ENCODE results near the gene ZNF273.

The ZNF273 gene

DNA sequence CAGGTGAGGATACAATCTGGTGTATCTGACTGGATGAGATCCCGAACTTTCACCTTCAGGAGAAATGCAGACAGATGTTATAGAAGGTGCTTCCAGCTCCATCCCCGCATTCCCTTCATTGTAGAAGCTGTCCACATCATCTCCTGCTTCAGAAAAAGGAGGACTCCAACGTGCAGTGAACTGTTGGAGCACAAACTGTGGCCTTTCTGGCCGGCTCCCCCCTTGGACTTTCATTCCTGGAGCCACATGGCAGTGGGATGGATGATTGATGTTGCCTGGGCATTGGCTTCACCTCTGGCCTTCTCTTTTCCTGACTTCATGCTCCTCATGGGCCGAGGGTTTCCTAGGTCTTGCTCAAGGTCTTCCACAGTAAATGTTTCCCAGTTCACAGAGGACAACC, 29.6 kb upstream of the ZNF273 start:
- no peak for TF ChIP-seq ZNF274 (IDR thresholded peaks at IDR 0.05; ENCODE audit: low read depth, low read length)
- no peak overlapping the region for H3K4me3 ChIP-seq (ENCODE audit: low read length)

DNA sequence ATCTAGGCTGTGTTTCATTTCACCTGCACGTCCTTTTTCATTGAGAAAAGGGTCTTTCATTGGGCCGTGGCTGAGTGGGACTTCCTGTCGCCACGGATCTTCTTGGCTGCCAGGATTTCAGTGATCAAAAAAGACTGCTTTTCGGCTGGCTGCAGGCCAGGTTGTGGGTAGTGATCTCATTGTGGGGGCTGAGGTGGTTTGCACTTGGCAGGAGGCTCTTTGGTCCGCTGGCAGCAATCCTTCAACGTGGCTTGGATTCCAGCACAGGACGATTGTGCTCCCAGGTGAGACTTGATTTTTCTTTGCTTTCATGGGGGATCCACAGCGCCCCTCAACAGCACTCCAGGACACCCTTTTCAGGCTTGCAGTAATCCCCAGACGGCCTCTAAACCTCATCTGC, 29.0 kb upstream of the ZNF273 start:
- TF ChIP-seq ZNF274 (IDR thresholded peaks at IDR 0.05; ENCODE audit: low read depth, low read length) = no peak
- H3K4me3 ChIP-seq (ENCODE audit: low read length) = no peak overlapping the region

DNA sequence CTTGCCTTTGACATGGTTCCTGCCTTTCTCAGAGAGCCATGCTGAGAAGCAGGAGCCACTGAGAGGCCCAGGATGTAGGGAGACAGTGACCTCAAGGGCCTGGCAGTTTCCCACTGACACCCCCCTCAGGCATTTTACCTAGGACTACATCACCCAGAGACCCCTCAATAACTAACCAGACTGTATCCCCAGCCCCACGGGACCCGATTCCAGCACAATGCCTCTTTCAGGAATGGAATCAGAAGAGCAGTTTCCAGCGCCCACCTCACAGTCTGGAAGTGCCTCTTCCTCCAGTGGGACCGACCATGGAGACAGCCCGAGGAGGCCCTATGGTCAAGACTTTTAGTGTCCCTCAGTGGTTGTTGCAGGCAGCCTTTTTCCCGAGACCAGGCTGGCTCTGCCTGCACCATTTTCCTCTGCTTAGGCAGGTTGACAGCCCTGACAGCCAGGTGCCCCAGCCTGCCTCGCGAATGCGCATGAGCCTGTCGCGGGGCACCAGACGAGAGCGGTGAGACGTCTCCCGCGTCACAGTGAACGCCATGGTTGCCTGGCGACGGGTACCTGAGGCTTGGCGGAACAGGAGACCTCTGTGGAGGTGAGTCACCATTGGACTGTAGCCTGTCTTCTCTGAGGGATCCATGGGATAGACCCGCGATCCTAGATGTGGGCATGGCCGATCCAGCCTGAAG, 28.4 kb upstream of the ZNF273 start:
- no peak for TF ChIP-seq ZNF274 (IDR thresholded peaks at IDR 0.05; ENCODE audit: low read depth, low read length)
- no peak overlapping the region for H3K4me3 ChIP-seq (ENCODE audit: low read length)

DNA sequence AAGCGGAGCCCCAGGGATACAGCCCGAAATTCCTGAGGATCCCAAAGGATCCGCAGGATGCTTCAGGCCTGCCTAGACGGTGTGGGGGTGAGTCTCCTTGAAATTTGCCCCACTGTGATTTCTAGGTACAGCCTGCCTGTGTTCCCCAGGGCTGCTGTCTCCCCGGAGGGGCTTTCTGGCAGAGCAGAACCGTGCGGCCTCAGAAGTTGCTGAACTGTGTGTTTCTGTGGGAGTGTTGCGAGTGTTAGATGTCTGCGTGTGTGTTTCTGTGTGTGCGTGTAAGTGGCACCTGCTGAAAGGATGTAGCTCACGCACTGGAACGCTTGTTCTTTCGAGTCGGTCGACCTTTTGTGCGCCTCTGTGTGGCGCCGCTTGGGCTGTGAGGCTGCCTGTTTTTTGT, 27.8 kb upstream of the ZNF273 start:
- H3K4me3 ChIP-seq (ENCODE audit: low read length) = no peak overlapping the region
- no peak for TF ChIP-seq ZNF274 (IDR thresholded peaks at IDR 0.05; ENCODE audit: low read depth, low read length)

DNA sequence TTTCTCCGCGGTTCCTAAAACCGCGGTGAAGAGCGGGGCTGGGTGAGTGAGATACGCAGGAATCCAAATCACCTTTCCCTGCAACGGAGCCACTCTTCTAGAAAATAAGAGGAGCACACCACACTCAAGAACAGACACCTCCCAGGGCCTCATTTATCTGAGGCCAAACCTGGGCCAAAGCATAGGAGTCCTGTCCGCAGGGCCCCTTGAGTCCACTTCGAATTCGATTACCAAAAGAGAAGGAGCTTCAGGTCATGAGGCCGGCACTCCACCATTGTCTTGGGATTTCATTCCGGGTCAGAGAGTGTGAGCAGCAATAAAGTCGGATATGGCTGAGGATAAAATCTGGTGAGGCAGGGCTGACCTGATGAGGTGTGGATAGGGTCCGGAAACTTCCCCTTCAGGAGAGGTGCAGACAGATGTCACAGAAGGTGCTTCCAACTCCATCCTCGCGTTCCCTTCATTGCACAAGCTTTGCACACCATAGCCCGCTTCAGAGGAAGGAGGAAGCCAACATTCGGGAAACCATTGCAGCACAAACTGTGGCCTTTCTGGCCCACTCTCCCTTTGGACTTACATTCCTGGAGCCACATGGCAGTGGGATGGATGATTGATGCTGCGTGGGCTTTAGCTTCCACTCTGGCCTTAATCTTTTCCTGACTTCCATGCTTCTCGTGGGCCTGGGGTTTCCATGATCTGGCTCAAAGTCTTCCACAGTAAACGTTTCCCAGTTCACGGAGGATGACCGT, 27.2 kb upstream of the ZNF273 start:
- no peak for TF ChIP-seq ZNF274 (IDR thresholded peaks at IDR 0.05; ENCODE audit: low read depth, low read length)
- no peak overlapping the region for H3K4me3 ChIP-seq (ENCODE audit: low read length)

DNA sequence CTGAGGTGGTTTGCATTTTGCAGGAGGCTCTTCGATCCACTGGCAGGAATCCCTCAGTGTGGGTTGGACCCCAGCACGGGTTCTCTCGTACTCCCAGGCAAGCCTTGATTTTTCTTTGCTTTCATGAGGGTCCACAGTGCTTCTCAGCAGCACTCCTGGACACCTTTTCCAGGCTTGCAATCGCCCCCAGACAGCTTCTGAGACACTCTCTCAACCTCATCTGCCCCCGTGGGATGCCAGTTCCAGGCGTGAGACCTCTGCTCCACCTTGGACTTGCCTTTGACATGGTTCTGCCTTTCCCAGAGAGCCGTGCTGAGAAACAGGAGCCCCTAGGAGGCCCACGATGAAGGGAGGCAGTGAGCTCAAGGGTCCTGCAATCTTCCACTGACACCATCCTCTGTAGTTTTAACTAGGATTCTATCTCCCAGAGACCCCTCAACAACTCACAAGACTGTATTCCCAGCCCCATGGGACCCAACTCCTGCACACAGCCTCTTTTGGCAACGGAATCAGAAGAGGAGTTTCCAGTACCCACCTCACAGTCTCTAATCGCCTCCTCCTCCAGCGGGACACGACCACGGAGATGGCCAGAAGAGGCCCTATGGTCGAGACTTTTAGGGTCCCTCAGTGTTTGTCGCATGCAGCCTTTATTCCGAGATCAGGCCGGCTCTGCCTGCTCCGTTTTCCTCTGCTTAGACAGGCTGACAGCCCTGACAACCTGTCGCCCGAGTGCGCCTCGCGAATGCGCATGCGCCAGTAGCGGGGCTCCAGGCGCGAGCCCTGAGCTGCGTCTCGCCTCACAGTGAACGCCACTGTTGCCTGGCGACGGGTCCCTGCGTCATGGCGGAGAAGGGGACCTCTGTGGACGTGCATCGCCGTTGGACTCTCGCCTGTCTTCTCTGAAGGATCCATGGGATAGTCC, 26.0 kb upstream of the ZNF273 start:
- H3K4me3 ChIP-seq (ENCODE audit: low read length) = no peak overlapping the region
- TF ChIP-seq ZNF274 (IDR thresholded peaks at IDR 0.05; ENCODE audit: low read depth, low read length) = no peak

DNA sequence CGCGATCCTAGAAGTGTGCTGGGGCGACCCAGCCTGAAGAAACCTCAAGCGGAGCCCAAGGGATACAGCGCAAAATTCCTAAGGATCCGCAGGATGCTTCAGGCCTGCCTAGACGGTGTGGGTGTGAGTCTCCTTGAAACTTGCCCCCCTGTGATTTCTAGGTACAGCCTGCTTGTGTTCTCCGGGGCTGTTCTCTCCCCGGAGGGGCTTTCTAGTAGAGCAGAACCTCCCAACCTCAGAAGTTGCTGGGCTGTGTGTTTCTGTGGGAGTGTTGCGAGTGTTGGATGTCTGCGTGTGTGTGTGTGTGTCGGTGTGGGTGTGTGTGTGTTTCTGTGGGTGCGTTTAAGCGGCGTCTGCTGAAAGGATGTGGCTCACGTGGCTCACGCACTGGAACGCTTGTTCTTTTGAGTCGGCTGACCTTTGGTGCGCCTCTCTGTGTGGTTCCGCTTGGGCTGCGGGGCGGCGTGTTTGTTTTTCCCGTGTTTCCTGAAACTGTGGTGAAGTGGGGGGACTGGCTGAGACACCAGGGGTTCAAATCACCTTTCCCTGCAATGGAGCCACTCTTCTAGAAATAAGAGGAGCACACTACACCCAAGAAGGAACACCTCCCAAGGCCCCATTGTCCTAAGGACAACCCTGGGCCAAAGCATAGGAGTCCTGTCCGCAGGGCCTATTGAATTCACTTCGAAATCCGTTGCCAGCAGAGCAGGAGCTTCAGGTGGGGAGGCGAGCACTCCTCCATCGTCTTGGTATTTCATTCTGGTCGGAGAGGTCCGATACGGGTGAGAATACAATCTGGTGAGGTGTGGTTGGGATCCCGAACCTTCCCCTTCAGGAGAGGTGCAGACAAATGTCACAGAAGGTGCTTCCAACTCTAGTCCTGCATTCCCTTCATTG, 25.1 kb upstream of the ZNF273 start:
- no peak for TF ChIP-seq ZNF274 (IDR thresholded peaks at IDR 0.05; ENCODE audit: low read depth, low read length)
- no peak overlapping the region for H3K4me3 ChIP-seq (ENCODE audit: low read length)

DNA sequence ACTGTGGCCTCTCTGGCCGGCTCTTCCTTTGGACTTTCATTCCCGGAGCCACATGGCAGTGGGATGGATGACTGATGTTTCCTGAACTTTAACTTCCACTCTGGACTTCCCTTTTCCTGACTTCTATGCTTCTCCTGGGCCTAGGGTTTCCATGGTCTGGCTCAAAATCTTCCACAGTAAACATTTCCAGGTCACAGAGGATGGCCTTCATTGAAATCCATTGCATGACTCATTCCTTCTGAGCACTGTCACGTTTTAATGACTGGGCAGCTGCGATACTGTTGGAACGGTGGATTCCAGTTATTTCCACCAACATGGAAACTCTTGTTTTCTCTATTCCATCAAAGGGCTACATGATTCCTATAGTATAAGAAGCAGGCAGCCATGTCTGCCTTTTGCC, 24.4 kb upstream of the ZNF273 start:
- no peak for TF ChIP-seq ZNF274 (IDR thresholded peaks at IDR 0.05; ENCODE audit: low read depth, low read length)
- H3K4me3 ChIP-seq (ENCODE audit: low read length) = no peak overlapping the region

DNA sequence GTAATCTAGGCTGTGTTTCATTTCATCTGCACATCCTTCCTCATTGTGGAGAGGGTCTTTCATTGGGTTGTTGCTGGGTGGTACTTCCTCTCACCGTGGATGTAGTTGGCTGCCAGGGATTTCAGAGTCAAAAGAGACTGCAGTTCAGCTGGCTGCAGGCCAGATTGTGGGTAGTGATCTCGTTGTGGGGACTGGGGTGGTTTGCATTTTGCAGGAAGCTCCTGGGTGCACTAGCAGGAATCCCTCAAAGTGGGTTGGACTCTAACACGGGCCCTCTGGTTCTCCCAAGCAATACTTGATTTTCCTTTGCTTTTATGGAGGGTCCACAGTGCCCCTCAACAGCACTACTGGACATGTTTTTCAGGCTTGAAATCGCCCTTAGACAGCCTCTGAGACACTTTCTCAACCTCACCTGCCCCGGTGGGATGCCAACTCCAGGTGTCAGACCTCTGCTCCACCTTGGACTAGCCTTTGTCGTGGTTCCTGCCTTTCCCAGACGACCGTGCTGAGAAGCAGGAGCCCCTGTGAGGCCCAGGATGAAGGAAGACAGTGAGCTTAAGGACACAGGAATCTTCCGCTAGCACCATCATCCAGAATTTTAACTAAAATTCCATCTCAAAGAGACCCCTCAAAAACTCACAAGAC, 23.9 kb upstream of the ZNF273 start:
- TF ChIP-seq ZNF274 (IDR thresholded peaks at IDR 0.05; ENCODE audit: low read depth, low read length) = no peak
- H3K4me3 ChIP-seq (ENCODE audit: low read length) = no peak overlapping the region

DNA sequence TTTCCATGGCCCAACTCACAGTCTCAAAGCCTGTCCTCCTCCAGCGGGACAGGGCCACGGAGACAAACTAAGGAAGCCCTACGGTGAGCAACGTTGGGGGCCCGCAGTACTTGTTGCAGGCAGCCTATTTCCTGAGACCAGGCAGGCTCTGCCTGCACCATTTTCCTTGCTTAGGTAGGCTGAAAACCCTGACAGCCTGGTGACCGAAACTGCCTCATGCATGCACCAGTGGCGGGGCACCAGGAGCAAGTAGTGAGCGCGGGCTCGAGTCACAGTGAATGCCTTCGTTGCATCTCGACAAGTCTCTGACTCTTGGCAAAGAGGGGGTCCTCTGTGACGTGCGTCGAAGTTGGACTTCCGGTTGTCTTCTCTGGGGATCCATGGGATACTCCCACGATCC, 23.3 kb upstream of the ZNF273 start:
- H3K4me3 ChIP-seq (ENCODE audit: low read length) = no peak overlapping the region
- no peak for TF ChIP-seq ZNF274 (IDR thresholded peaks at IDR 0.05; ENCODE audit: low read depth, low read length)

DNA sequence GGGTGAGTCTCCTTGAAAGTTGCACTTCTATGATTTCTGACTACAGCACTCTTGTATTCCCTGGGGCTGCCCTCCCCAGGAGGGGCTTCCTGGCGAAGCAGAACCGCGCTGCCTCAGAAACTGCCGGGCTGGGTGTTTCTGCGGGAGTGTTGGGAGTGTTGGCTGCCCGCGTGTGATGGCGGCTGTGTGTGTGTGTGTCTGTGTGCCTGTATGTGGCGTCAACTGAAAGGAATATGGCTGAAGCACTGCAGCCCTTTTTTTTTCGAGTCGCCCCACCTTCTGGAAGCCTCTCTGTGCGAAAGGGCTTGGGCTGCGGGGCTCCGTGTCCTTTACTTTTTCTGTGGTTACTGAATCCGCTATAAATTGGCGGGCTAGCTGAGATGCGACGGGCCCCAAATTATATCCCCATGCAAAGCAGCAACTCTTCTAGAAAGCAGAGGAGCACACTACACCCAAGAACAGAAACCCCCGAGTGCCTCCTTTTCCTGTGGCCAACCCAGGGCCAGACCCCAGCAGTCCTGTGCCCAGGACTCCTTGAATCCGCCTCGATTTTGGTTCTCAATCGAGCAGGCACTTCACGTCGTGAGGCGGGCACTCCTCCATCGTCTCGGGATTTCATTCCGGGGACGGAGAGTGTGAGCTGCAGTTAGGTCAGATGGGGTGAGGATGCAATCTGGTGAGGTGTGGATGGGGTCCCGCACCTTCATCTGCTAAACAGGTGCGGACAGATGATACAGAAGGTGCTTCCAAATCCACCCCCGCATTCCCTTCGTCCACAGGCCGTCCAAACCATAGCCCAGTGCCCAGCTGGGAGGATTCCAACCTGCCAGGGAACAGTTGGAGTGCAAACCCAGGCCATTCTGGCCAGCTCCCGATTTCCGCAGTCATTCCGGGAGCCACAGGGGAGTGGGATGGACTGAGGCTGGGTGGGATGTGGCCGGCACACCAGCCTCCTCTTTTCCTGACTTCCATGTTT, 22.5 kb upstream of the ZNF273 start:
- TF ChIP-seq ZNF274 (IDR thresholded peaks at IDR 0.05; ENCODE audit: low read depth, low read length) = no peak
- no peak overlapping the region for H3K4me3 ChIP-seq (ENCODE audit: low read length)
